NCI-H1930 (cell line): Measurements from ENCODE around the gene MYRF.

Experiments
- DNase-seq, 2 experiments: peaks; one replicate each; lab custom pipeline; 2025; lab: John Stamatoyannopoulos, UW

MYRF gene

DNA sequence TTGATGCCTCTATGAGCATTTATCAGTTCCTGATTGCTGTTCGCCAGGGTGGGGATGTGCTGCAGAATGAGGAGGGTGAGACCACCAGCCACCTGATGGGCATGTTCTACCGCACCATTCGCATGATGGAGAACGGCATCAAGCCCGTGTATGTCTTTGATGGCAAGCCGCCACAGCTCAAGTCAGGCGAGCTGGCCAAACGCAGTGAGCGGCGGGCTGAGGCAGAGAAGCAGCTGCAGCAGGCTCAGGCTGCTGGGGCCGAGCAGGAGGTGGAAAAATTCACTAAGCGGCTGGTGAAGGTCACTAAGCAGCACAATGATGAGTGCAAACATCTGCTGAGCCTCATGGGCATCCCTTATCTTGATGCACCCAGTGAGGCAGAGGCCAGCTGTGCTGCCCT lies 43.0 kb downstream of the MYRF start:
- no peak for DNase-seq

DNA sequence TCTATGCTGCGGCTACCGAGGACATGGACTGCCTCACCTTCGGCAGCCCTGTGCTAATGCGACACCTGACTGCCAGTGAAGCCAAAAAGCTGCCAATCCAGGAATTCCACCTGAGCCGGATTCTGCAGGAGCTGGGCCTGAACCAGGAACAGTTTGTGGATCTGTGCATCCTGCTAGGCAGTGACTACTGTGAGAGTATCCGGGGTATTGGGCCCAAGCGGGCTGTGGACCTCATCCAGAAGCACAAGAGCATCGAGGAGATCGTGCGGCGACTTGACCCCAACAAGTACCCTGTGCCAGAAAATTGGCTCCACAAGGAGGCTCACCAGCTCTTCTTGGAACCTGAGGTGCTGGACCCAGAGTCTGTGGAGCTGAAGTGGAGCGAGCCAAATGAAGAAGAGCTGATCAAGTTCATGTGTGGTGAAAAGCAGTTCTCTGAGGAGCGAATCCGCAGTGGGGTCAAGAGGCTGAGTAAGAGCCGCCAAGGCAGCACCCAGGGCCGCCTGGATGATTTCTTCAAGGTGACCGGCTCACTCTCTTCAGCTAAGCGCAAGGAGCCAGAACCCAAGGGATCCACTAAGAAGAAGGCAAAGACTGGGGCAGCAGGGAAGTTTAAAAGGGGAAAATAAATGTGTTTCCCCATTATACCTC lies 43.6 kb downstream of the MYRF start:
- no peak for DNase-seq

DNA sequence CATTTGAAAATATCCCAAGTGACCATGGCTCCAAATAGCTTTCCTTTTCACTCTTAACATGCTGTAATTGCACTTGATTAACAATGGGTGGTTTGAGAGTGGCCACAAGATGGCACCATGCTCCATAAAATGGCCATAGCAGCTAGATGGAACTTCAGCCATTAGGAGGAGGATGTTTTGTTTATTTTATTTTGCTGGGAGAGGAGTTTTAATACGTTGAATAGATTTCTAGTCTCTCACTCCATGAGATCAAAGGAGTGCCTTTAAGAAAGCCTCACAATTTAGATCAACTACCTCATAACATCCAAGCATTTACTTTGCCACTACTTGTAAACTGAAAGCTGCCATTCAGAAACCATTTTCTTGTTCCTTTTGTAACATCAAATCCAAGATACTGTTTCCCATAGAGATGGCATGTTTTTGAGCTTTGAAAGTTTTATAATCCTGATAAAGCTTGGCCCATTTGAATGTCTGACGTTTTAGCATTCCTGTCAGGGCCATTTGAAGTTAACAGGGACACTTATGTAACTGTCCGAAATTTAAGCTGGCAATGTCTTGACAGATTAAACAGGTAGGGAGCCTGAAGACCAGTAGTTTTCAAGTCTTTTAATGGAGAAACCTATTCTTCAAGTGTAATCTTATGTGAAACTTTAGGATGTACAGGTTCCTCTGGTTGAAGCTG lies 45.0 kb downstream of the MYRF start:
- peak; percentile 29 to 38 for DNase-seq

DNA sequence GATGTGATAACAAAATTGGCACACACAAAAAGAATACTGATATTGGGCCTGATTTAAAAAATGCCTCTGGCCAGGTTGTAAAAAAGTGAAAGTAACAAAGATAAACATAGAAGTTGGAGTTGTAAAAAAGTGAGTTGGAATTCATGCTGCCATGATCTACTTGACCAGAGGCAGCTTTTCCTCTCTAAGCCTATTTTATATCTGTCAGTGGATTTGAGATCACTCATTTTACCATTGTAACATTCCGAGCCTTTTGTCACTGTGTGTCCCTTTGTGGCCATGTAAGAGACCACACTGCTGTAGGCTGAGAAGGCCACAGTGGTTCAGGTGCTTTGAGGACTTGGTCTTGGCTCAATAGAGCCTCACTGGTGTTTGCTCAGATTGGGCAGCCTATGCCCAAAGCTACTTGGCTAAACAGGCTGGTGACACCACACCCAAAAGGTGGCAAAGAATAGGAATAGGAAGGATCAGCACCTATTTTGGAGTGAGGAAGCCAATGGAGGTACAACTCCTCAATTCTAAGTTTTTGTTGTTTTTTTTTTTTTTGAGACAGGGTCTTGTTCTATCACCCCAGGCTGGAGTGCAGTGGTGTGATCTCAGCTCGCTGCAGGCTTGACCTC lies 47.3 kb downstream of the MYRF start:
- no peak for DNase-seq

DNA sequence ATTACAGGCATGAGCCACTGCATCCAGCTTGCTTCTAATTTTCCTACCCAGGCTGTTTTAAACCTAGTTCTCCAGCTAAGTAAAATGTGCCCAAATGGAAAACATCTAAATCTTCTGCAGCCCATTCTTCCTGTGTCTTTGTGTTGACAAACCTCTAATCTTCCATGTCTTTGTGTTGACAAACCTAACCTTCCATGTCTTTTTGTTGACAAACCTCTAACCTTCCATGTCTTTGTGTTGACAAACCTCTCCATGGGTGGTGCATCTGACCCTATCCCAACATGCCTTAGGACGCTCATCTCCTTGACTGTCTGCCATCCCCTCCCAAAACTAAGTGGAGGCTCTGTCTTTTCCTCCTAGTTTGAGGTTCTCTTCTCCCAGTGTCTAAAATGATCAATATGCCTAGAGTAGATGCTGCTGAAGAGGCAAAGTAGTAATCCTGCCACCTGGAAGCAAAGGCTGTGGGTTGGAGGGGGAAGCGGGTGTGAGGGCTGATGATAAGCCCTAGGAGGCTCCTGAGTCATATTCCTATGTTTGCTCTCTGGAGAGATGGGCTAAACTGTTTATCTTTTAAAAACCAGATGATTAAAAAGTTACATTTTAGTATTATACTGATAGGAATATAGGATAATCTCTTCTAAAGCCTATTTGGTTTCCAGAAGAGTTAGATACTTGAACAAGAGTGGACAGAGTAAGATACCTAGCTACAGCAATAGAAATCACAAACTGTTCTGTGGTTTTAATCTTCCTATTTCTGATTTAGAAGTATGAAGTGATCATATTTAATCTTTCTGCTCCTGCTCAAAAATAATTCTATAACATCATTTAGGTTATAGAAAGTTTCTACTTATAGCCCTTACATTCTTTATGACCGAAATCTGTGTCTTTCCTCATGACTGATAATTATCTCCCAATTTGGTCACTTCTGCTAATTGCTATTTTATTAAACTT lies 48.2 kb downstream of the MYRF start:
- no peak for DNase-seq

DNA sequence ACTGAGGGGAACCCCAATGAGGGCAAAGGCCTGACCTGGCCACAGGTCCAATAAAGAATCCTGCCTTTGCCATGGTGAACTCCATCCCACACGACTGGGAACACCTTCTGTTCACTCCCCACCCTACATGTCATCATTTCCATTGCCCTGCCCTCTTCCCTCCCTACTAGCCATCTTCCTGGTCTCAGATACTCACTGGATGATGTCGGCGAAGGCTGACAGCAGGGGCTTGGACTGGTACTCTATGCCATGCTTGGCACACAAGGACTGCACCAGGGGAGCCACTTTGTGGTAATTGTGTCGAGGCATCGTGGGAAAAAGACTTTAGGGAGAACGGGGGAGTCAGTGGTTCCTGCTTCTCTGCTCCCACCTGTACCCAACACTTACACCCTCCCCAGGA lies 50.2 kb downstream of the MYRF start:
- DNase-seq: no peak

DNA sequence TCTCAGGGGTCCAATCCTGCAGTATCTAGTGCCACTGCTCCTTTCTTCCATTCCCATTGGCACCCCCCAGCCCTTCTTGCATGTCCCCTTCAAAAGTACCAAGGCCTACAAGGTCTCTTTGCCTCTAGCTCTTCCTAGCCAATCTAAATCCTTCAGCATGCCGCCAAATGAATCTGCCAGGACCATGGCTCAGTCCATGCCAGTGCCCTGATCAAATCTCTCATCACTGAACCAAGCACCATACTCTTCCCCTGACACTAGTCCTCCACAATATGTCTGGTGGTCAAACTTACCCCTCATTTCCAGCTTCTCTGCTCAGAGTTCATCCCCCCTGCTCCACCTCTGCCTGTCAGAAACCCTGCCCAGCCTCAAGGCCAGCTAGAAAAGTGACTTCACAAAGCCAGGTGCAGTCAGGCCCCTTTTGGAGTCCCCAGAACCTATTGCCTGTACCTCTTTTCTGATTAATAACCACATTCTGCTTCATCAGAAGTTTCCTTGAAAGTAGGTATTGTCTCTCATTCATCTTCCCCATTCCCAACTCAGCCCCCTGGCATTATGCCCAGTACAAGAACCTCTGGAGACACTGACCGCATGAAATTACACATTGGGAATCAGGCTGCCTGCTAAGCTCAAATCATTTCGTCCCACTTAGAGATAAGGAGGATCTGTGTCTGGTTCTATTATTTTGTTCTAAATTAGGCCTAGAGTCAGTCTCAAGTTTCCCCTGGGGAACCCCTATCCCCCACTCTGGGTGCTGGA lies 51.6 kb downstream of the MYRF start:
- DNase-seq: no peak

DNA sequence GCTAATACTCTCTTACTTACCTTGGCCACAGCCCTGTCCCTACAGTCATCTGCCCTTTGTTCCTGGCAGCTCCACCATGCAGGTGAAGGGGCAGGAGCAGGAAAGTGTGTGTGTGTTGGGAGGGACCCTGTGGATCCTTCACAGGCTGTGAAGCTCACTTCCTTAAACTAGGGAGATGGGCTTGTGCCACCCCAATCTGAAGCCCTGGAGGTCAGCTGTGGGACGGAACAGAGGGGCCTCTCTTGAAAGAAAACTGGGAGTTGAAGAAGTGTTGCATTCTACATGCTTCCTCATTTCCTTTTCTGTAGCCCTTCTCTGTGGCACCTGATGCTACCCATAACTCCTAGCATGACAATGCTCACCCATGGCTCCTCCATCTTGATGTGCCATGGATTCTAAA lies 52.7 kb downstream of the MYRF start:
- DNase-seq: no peak

DNA sequence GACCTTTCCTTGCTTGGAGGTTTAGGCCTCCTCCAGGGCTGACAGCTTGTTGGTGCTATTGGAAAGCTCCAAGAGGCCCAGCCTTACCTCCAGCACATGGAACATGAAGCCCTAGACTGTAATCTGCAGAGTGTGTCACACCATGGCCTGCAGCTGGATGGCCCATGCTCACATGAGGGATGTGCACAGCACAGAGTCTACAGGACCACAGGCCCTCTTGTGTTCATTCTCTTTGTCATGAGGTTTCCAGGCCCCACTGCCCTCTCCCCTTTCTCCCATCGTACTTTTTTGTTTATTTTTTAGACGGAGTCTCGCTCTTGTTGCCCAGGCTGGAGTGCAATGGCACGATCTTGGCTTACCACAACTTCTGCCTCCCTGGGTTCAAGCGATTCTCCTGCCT lies 54.3 kb downstream of the MYRF start:
- DNase-seq: no peak

DNA sequence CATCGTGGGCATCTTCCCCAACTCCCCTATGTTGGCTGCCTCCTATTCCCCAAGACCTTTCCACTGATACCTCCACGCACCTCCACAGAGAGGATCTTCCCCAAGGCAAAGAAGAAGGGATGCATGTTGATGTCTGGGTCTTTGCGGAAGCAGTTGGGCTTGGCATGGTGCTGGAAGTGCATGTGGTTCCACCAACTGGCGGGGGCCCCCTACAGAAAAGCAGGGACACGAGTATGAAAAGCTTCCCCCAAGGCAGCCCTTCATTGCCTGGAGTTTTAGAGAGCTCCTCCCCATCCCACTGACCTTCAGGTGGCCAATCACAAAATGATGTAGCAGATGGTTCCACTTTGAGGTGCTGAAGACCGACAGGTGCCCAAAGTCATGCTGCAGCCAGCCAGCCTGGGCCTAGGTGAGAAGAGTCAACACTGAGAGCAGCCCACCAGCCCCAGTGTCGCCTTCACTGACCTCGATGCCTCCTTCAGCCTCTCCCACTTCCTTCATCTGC lies 58.3 kb downstream of the MYRF start:
- DNase-seq: no peak

DNA sequence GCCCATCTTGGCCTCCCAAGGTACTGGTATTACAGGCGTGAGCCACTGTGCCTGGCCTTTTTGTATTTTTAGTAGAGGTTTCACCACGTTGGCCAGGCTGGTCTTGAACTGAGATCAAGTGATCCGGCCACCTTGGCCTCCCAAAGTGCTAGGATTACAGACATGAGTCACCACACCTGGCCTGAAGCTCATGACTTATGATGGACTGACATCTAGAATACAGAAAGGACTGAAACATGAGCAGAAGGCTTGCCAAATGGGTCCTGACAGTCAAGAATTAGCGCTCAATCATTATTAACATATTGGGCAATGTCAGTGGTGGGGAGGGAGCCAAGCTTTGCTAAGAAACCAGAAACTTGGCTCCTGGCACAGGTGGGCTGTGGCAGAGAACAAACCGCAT lies 59.4 kb downstream of the MYRF start:
- DNase-seq: no peak

DNA sequence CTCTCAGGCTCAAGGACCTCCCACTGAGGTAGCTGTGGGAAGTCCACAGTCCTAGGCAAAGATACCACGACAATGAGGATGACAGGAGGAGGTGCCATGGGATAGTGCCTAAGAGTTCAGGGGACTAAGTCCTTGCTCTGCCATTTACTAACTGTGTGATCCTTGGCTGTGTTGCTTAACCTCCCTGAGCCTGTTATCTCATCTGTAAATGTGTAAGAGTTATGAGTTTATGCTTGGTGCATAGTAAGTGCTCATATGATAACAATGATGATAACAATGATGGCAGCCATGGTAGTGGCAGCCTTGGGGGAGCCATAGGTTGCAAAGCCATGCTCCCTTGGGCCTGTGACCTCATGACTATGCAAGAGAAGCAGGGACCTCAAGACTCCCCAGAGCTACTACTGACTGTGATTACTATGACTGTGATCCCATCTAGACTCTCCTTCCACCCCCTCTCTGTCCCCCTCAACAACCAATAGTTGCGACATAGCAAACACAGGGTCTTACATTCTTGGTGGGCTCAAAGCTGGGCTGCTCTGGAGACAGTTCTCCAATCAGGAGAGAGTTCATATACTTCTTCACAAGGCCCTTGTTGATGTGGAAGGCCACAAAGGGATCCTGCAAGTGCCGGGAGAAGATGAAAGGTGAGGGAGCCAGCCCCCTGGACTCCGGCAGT lies 60.4 kb downstream of the MYRF start:
- no peak for DNase-seq

DNA sequence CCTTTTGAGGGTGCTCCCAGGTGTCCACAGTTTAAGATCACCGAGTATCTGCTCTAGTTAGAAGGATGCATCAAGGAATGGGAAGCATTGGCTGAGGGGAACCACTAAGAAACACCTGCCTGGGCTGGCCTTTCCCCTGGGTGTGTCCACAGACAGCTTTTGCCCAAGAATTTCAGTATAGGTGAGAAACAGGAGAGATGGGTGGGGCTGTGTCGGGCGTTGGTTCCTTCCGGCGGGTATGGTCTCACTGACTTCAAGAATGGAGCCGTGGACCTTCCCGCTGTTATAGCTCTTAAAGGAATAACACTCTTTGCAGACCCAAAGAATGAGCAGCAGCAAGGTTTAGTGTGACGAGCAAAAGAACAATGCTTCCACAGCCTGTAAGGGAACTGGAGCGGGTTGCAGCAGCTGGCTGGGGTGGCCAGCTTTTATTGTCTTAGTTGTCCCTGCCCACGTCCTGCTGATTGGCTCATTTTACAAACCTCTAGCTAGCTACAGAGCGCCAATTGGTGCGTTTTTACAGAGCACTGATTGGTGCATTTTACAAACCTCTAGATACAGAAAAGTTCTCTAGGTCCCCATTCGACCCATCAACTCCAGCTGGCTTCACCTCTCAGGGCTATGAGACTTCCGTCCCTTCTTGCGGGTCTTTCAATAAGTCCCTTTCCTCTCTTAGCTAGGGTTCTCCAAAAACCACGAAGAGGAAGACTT lies 62.0 kb downstream of the MYRF start:
- DNase-seq: peak in 1 of 2 experiments; percentile 32

DNA sequence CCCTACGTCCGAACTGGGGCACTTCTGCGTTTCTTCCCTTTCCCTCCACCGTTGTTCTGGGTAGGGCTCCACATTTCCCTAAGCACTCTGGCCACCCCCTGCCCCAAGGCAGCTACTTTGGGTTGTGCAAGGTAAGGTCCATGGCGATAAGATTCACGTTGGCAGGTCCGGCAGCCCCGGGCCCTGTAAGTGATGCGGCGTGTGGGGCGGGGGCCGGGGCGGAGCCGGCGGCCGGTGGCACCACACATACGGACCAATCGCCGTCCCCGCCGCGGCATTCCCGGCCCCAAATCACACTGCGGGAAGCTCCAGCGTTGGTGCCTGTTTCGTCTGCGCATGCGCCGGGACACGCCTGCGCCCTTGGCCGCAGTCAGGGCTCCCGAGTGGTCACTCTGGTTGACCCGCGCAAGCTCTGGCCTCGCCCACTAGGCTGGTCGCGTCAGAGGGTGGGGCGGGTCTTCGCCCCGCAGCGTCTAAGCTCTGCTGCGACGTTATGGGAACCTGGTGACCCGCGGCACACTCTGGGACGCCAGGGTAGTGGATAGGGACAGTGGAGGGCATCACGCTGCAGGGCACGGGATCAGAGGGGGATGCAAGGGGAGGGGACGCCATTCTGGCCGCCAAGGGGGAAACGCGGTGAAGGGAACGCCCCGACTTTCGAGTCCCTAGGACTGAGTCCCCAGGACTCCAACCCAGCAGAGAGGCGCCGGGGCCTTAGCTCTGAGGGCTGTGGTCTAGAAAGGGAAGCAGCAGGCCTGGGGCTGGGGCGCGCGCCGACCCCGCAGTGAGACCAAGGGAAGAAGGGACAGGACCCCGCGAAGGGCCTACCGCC lies 62.7 kb downstream of the MYRF start:
- DNase-seq: peak; percentile 92 to 94

DNA sequence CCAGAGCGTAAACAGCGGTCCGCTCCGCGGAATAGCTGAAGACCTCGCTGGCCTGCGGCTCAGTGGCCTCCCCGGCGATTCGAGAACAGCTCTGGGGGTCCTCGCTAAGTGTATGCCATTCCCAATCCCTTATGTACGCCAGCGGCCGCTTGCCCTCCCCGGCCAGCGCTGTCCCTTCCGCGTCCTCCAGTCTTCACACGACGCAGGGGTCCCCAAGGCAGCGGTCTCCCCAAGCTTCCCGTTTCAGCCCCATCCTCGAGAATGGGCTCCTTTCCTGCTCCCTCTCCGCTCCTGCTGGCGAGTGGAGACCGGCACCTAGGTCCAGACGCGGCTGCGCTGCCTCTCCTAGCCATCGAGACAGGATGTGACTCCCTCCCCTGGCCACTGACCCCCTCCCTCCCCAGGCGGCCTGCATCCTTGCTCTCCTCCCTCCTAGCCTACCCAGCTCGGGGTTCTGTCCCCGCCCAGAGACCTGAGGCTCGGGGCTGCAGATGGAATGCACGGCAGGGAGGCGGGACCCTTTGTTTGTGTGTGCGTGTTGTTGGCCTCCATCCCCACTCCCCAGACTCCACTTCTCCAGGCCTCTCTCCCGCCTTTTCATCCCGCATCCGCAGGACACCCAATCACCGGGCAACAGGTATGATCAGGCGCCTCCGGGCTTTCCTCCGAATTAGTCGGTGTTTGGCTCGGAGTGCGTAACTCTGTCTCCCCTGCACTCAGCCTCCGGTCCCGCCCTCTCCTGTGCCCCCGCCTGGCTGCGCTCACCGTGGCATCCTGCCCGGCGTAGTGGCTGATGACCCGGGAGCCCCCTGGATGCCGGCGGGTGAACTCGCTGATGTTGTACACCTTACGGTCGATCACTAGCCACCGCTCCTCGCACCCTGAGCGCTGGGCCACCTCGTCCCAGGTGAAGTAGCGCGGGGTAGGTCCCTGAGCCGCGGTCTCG lies 63.6 kb downstream of the MYRF start:
- DNase-seq: peak; percentile 72 to 75

DNA sequence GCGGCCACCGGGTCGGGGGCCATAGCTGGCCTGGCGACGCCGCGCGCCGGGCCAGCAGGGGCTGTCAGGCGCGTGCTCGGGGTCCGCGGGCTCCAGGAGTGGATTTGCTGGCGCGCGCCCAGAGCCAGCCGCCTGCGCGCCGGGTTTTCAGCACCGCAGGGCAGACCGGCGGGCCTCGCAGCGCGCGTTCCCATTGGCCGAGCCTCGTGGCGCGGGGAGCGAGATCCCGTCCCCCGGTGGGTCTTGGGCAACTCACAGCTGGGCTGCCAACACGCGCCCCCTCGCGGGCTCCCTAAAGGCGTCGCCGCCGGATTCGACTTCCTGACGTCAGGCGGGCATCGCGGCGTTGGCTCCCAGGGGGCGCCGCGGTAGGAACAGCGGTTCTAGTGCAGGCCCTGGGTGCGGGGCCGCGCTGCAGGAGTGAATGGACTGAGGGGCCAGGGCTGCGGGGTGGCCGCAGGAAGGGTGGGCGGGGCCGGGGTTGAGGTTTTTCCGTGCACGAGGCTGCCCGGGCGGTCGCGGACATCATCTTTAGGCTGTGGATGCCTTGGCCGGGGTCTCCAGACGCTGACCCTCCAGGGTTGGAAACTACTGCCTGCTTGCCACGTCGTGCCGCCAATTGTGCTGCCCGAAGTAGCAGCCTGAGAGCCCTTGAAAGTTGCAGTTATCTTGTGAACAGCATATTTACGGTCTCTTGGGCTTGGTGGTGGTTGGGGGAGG lies 64.5 kb downstream of the MYRF start, which contains the start of gene FADS1:
TSS of gene FADS1 (minus strand) at position 268 of the 720 bp plus-strand sequence. CDS start at position 194, 74 bp downstream.
- DNase-seq: peak; percentile 94 to 96

DNA sequence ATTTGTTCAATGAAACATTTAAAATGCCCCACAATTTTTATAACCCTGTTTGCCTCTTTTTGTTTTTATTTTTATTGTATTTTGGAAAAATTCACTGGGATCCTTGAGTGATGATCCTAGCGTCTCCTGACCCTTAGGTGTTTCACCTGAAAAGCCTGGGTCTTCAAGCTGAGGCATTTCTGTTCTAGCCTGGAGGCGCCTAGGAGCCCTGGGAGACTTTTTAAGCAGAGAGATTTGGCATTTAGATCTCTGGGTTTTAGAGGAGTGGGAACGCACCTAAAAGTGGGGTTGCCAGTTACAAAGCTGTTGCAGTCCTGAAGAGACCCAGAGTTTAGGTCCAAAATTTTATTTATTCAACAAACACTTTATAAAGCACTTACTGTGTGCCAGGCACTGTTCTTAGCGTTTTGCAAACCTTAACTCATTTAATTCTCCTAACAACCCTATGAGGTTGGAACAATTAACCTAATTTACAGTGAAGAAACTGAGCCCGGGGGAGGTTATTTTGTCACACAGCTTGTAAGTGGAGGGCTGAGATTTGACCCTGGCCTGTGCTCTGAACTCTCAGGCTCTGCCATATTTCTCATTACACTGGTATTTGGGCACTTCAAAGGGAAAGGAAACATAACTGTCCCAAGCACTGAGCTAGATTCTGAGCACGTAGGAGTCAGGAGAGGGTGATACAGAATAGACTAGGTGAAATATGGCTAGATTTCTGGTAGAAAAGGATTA lies 65.2 kb downstream of the MYRF start:
- no peak for DNase-seq
